Transverse colon (tissue), 4 donors: Measurements from ENCODE around the gene MACROH2A1. TPM values are rescaled to one million over a fixed set of nuclear protein-coding genes. Genes with fewer than 3 reads are reported as not detected.

Experiments used
- DNase-seq: peaks from one replicate; pipeline ENCODE4 v3.0.0-alpha.2; 2019
- H3K27ac ChIP-seq, 4 donors: fragments of 200-600 bp; sonication (generic); 2 replicates each; pipeline ENCODE4 v1.5.1; 2016 to 2018; ENCODE audit warnings: inconsistent platforms in 4 of 4
- H3K27me3 ChIP-seq: fragments of 200-600 bp; sonication (generic); 2 replicates; pipeline ENCODE4 v1.5.1; 2017; ENCODE audit warnings: inconsistent platforms
- H3K36me3 ChIP-seq, 4 donors: fragments of 200-600 bp; sonication (generic); 2 replicates each; pipeline ENCODE4 v1.5.1; 2017 to 2019; ENCODE audit warnings: inconsistent platforms in 4 of 4
- H3K4me1 ChIP-seq, 4 donors: fragments of 200-600 bp; sonication (generic); 2 replicates each; pipeline ENCODE4 v1.5.1; 2017 to 2020; ENCODE audit warnings: inconsistent platforms in 4 of 4
- H3K4me3 ChIP-seq, 4 donors: fragments of 200-600 bp; sonication (generic); 1 replicate in 1 of 4; 2 replicates in 3 of 4; pipeline versions ENCODE4 v1.5.1 to v1.6.1; 2017 to 2019; ENCODE audit warnings: inconsistent platforms in 4 of 4
- H3K9me3 ChIP-seq, 2 donors: fragments of 200-600 bp; sonication (generic); 2 replicates each; pipeline ENCODE4 v1.5.1; 2017 to 2019; ENCODE audit warnings: inconsistent platforms in 2 of 2
- EP300 ChIP-seq: sonication (generic); formaldehyde crosslinking; IDR thresholded peaks from one replicate; pipeline ENCODE4 v1.6.1; 2017; ENCODE audit warnings: antibody characterized with exemption, low read depth
- POLR2A ChIP-seq: fragments of 450-650 bp; IDR thresholded peaks from one replicate; pipeline ENCODE4 v1.6.1; 2016; ENCODE audit warnings: antibody characterized with exemption, mild to moderate bottlenecking, moderate library complexity
- POLR2AphosphoS5 ChIP-seq, 3 donors: sonication (generic); formaldehyde crosslinking; IDR thresholded peaks; one replicate each; pipeline ENCODE4 v1.6.1; 2016; ENCODE audit warnings: antibody characterized with exemption in 3 of 3
- WGBS, 2 donors: methylation state at CpG; one replicate each; pipeline ENCODE4 v1.1.5; 2018; ENCODE audit warnings: low coverage in 1 of 2; 5-methylcytosine and 5-hydroxymethylcytosine counted together
- in situ Hi-C, 4 donors: fragments of 200-750 bp; cut with MboI; loops; one replicate each; pipeline versions ENCODE4 v1.15.0 to v1.15.1; 2017; ENCODE audit warnings: low sequenced_read_pairs in 3 of 4, low pct_ligation_motif_present in 1 of 4, low pct_unique_long_range_greater_than_20kb in 1 of 4
- intact Hi-C: fragments of 100-400 bp; cut with DNase I; formaldehyde crosslinking; loops from one replicate; pipeline ENCODE4 v1.15.1; 2023; ENCODE audit warnings: low total_unique reads
- total RNA-seq, 4 donors: library from RNA; depleted of rRNA; stranded (reverse); fragments of >200 nt; gene quantifications; one replicate each; pipeline ENCODE4 v1.1.0, GENCODE V29; 2016
- TF ChIP-seq, protein P1 (sequence below), 5 experiments: fragments of 200-600 bp in 3 of 5; fragments of 450-650 bp in 2 of 5; sonication (generic) in 3 of 5; IDR thresholded peaks; 1 replicate in 2 of 5; 2 replicates in 3 of 5; pipeline ENCODE4 v1.5.1; 2016 to 2017; ENCODE audit warnings: antibody characterized with exemption in 5 of 5, inconsistent platforms in 3 of 5, mild to moderate bottlenecking in 2 of 5, moderate library complexity in 1 of 5

Gene MACROH2A1
- total RNA-seq, 4 donors from 2014 or later, result 190 to 348 (median 314) TPM

- no peak overlapping the region for H3K27ac ChIP-seq
- DNase-seq, result no peak
Measured at GRCh38 chr5:135429301-135430134, 30.5 kb upstream of the MACROH2A1 start.

GRCh38 chr5:135428586-135428985 lies 29.6 kb upstream of the MACROH2A1 start:
- H3K27me3 ChIP-seq, result no peaks in the 10 kb centered on the region
- H3K27ac ChIP-seq, result no peak overlapping the region
- peaks cover 0 to 8% (median 0%) of the 10 kb centered on the region in 4 donors for H3K4me1 ChIP-seq
- peaks cover 0 to 3% of the 10 kb centered on the region in 2 donors for H3K9me3 ChIP-seq
- H3K4me3 ChIP-seq, result no peak overlapping the region
- WGBS, 2 donors, result 52 to 67% methylated on average over 1 of the region's 1 CpG
- no peak for DNase-seq
- TF ChIP-seq POLR2AphosphoS5 (IDR thresholded peaks at IDR 0.05) (no peak), EP300 (no peak), POLR2A (no peak)
- TF ChIP-seq, protein P1, sequence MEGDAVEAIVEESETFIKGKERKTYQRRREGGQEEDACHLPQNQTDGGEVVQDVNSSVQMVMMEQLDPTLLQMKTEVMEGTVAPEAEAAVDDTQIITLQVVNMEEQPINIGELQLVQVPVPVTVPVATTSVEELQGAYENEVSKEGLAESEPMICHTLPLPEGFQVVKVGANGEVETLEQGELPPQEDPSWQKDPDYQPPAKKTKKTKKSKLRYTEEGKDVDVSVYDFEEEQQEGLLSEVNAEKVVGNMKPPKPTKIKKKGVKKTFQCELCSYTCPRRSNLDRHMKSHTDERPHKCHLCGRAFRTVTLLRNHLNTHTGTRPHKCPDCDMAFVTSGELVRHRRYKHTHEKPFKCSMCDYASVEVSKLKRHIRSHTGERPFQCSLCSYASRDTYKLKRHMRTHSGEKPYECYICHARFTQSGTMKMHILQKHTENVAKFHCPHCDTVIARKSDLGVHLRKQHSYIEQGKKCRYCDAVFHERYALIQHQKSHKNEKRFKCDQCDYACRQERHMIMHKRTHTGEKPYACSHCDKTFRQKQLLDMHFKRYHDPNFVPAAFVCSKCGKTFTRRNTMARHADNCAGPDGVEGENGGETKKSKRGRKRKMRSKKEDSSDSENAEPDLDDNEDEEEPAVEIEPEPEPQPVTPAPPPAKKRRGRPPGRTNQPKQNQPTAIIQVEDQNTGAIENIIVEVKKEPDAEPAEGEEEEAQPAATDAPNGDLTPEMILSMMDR (IDR thresholded peaks at IDR 0.05), result no peak
- intact Hi-C loops (no loop called here), in situ Hi-C loops (no loop called here)
- no peaks in the 10 kb centered on the region for H3K36me3 ChIP-seq

More at GRCh38 chr5:135429301-135430134, 30.5 kb upstream of the MACROH2A1 start:
- TF ChIP-seq, protein P1 (IDR thresholded peaks at IDR 0.05), result no peak
- no peak for TF ChIP-seq EP300
- TF ChIP-seq POLR2AphosphoS5 (IDR thresholded peaks at IDR 0.05), result no peak
- no peak for TF ChIP-seq POLR2A
- H3K4me3 ChIP-seq, result no peak overlapping the region
- H3K4me1 ChIP-seq, result peaks cover 0 to 6% (median 0%) of the 10 kb centered on the region in 4 donors
- no peaks in the 10 kb centered on the region for H3K27me3 ChIP-seq
- WGBS, 2 donors, result 39 to 42% methylated on average over 4 to 12 of the region's 12 CpGs
- no peaks in the 10 kb centered on the region for H3K36me3 ChIP-seq
- intact Hi-C loops, result no loop called here
- H3K9me3 ChIP-seq, result peaks cover 0 to 3% of the 10 kb centered on the region in 2 donors
- in situ Hi-C loops, result no loop called here

DNA sequence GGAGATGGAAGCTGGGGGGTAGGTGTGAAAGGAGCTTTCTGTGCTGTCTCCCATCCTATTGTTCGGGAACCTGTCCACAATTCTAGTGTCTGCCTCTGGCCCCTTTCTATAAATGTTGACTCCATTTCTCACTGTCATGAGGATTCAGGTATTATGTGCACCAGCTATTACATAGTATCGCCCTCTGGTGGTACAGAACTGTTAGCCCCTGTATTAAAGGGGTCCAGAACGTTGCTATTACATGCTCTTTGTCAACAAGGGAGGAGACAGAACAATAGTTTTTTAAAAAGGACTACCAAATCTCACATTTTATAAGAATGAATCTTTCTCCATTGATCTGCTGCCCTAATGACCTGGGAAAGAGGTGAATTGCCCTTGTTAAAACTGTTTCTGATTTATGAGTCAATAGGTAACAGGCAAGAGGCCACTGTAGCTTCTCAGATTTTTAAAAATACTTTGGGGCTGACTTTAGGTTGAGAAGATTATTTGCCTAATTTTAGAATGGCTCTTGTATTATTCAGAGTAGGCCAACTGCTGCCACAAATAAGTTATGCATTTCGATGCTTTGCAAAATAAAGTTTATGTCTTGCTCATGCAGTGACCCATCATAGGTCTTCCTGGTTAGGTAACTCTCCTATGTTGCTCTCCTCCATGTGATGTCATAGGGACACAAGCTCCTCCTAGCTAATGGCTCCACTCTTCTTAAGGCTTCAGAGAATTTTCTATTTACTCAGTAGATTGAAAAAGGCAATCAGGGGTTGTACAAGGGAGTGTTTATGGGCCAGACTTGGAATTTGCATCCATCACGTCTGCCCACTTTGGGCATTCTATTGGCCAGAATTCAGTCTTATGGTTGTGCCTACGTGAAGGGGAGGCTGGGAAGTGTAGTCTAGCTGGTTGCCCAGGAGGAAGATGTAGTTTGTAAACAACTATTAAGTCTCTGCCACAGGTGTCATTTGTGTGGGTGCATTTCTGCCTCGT lies 27.4 kb upstream of the MACROH2A1 start:
- H3K4me3 ChIP-seq, result no peak overlapping the region
- TF ChIP-seq POLR2AphosphoS5 (IDR thresholded peaks at IDR 0.05), result no peak
- TF ChIP-seq, protein P1 (IDR thresholded peaks at IDR 0.05), result peak; percentile 44 to 58 (median 54)
- peaks cover 0 to 3% of the 10 kb centered on the region in 2 donors for H3K9me3 ChIP-seq
- in situ Hi-C loops (no loop called here), intact Hi-C loops (no loop called here)
- no peak overlapping the region for H3K27ac ChIP-seq
- 41% methylated on average over 6 to 7 of the region's 7 CpGs for WGBS, 2 donors
- peaks cover 0 to 15% (median 0%) of the 10 kb centered on the region in 4 donors for H3K4me1 ChIP-seq
- no peak for DNase-seq
- H3K36me3 ChIP-seq, result no peaks in the 10 kb centered on the region
- H3K27me3 ChIP-seq, result no peaks in the 10 kb centered on the region

GRCh38 chr5:135425641-135426040 lies 26.6 kb upstream of the MACROH2A1 start:
- Histone ChIP-seq H3K9me3 (peaks cover 0 to 3% of the 10 kb centered on the region in 2 donors), H3K27me3 (no peaks in the 10 kb centered on the region), H3K4me3 (no peak overlapping the region), H3K36me3 (no peaks in the 10 kb centered on the region), H3K27ac (no peak overlapping the region), H3K4me1 (peaks cover 0 to 15% (median 0%) of the 10 kb centered on the region in 4 donors)
- no peak for DNase-seq
- in situ Hi-C loops, result no loop called here
- TF ChIP-seq POLR2A (no peak), POLR2AphosphoS5 (IDR thresholded peaks at IDR 0.05) (no peak), EP300 (no peak)
- TF ChIP-seq, protein P1 (IDR thresholded peaks at IDR 0.05), result no peak
- intact Hi-C loops, result no loop called here
- WGBS, 2 donors, result 37 to 43% methylated on average over 2 of the region's 2 CpGs
